HG02678 (cell line): ENCODE measurements around the gene COA8.
"Not testable (repeated sequence)": the region's sequence is repeated elsewhere in the genome, so short reads cannot be mapped to it uniquely, and the experiment has no call there.

Experiments
- ATAC-seq: cut with Tn5 transposase; IDR thresholded peaks from one replicate; pipeline ENCODE4 v1.9.1; 2021; ENCODE audit warnings: mild to moderate bottlenecking, moderate library complexity; ENCODE audit not compliant: unreplicated experiment

The COA8 gene

GRCh38 chr14:103525430-103526246, 37.1 kb upstream of the COA8 start:
- not testable (repeated sequence) for ATAC-seq

- ATAC-seq = no peak
Measured at GRCh38 chr14:103526247-103526913, 36.4 kb upstream of the COA8 start.

GRCh38 chr14:103526914-103527248, 35.9 kb upstream of the COA8 start:
- ATAC-seq = no peak

GRCh38 chr14:103527408-103528145, 35.2 kb upstream of the COA8 start:
- ATAC-seq = peak; percentile 59

- no peak for ATAC-seq
Measured at GRCh38 chr14:103528146-103528586, 34.6 kb upstream of the COA8 start.

- peak; percentile 45 for ATAC-seq
Measured at GRCh38 chr14:103528587-103529382, 34.0 kb upstream of the COA8 start, which contains the start of gene TRMT61A. TRMT61A (plus strand) TSS chr14:103529196; CDS start chr14:103529979, 783 bp downstream.

- no peak for ATAC-seq
Measured at GRCh38 chr14:103529383-103530365, 33.1 kb upstream of the COA8 start.

- ATAC-seq = no peak
Measured at GRCh38 chr14:103530390-103530789, 32.4 kb upstream of the COA8 start.

GRCh38 chr14:103530831-103531230, 31.9 kb upstream of the COA8 start:
- no peak for ATAC-seq

GRCh38 chr14:103531421-103532215, 31.1 kb upstream of the COA8 start:
- no peak for ATAC-seq

GRCh38 chr14:103532216-103533136, 30.3 kb upstream of the COA8 start:
- no peak for ATAC-seq

GRCh38 chr14:103533137-103533998, 29.4 kb upstream of the COA8 start:
- ATAC-seq = no peak

- ATAC-seq = no peak
Measured at GRCh38 chr14:103533999-103534575, 28.7 kb upstream of the COA8 start.

- ATAC-seq = no peak
Measured at GRCh38 chr14:103534576-103535061, 28.1 kb upstream of the COA8 start.

- no peak for ATAC-seq
Measured at GRCh38 chr14:103535081-103535890, 27.5 kb upstream of the COA8 start.
